Tibial artery (tissue), 4 donors: ENCODE results near the gene SEMA3F.

ENCODE experiments used
- DNase-seq, 2 donors: peaks; one replicate each; pipeline ENCODE4 v3.0.0-alpha.2; 2019
- H3K27ac ChIP-seq, 2 donors: fragments of 200-600 bp; sonication (generic) in 1 of 2; 1 replicate in 1 of 2; 2 replicates in 1 of 2; pipeline ENCODE4 v1.5.1; 2018 to 2019; ENCODE audit warnings: mild to moderate bottlenecking in 1 of 2
- H3K27me3 ChIP-seq, 2 donors: fragments of 200-600 bp; sonication (generic) in 1 of 2; one replicate each; pipeline versions ENCODE4 v1.5.1 to v1.6.0; 2016 to 2019
- H3K36me3 ChIP-seq, 3 donors: fragments of 200-600 bp; sonication (generic) in 2 of 3; one replicate each; pipeline ENCODE4 v1.5.1; 2016 to 2019; ENCODE audit warnings: mild to moderate bottlenecking in 2 of 3
- H3K4me1 ChIP-seq, 4 donors: fragments of 200-600 bp; sonication (generic) in 2 of 4; 1 replicate in 3 of 4; 2 replicates in 1 of 4; pipeline ENCODE4 v1.5.1; 2016 to 2019
- H3K4me3 ChIP-seq, 2 donors: fragments of 200-600 bp; sonication (generic) in 1 of 2; 1 replicate in 1 of 2; 2 replicates in 1 of 2; pipeline ENCODE4 v1.5.1; 2018 to 2019; ENCODE audit warnings: mild to moderate bottlenecking in 2 of 2
- H3K9me3 ChIP-seq, 3 donors: fragments of 200-600 bp; sonication (generic) in 1 of 3; one replicate each; pipeline ENCODE4 v1.5.1; 2016 to 2019
- intact Hi-C: fragments of 100-400 bp; cut with DNase I; formaldehyde crosslinking; loops from one replicate; pipeline ENCODE4 v1.15.0; 2023; ENCODE audit warnings: low total_unique reads
- TF ChIP-seq, protein P1 (sequence below), 2 experiments: fragments of 200-600 bp in 1 of 2; fragments of 450-650 bp in 1 of 2; IDR thresholded peaks; one replicate each; pipeline ENCODE4 v1.5.1; 2017 to 2019; ENCODE audit warnings: antibody characterized with exemption in 2 of 2, mild to moderate bottlenecking in 1 of 2, moderate library complexity in 1 of 2

SEMA3F gene

DNA sequence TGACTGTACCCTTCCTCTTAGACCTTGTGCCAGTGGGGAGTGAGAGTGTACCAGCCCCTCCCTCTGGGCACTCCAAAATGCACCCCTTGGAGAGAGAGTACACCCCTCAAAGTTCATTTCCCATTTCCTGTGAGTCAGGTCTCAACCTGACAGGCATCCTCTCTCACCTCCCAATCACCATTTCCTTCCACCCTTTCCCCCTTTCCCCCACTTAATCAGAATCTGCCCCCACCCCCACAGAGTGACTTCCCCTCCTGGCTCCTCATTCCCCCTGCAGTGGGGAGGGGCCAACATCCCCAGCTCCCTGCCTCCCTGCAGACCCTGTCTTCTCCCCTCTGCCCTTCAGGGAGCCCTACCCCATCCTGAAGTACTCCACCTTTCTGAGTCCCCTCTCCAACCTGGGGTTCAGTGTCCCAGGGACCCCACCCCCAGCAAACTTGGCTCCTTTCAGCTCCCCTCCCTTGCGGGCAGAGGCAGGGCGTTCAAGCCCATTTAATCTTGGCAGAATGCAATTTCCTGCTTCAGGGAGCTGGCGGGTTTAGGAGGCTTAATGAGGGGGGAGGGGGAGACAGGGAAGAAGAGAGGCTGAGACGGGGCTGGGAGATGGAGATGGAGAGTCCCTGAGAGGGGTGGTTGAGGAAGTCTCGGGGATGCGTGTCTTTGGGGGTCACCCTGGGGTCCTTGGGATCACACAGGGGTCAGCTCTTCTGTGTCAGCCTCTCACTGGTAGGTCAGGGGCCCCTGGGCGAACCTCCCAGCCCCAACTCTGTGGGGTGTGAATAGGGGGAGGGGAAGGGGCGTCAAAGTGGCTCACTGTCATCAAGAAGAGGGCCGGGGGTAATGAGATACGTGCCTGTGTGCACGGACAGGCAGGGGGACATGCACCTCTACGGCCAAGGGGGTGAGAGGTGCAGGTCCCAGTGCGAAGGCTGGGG is 16.6 kb upstream of the SEMA3F start:
- Histone ChIP-seq H3K9me3 (no peaks in the 10 kb centered on the region), H3K36me3 (no peaks in the 10 kb centered on the region), H3K27ac (no peak overlapping the region), H3K4me1 (peaks cover 0 to 19% (median 6%) of the 10 kb centered on the region in 4 donors), H3K4me3 (no peak overlapping the region), H3K27me3 (no peaks in the 10 kb centered on the region)
- intact Hi-C loops = no loop called here
- TF ChIP-seq, protein P1, sequence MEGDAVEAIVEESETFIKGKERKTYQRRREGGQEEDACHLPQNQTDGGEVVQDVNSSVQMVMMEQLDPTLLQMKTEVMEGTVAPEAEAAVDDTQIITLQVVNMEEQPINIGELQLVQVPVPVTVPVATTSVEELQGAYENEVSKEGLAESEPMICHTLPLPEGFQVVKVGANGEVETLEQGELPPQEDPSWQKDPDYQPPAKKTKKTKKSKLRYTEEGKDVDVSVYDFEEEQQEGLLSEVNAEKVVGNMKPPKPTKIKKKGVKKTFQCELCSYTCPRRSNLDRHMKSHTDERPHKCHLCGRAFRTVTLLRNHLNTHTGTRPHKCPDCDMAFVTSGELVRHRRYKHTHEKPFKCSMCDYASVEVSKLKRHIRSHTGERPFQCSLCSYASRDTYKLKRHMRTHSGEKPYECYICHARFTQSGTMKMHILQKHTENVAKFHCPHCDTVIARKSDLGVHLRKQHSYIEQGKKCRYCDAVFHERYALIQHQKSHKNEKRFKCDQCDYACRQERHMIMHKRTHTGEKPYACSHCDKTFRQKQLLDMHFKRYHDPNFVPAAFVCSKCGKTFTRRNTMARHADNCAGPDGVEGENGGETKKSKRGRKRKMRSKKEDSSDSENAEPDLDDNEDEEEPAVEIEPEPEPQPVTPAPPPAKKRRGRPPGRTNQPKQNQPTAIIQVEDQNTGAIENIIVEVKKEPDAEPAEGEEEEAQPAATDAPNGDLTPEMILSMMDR (IDR thresholded peaks at IDR 0.05) = no peak
- no peak for DNase-seq

DNA sequence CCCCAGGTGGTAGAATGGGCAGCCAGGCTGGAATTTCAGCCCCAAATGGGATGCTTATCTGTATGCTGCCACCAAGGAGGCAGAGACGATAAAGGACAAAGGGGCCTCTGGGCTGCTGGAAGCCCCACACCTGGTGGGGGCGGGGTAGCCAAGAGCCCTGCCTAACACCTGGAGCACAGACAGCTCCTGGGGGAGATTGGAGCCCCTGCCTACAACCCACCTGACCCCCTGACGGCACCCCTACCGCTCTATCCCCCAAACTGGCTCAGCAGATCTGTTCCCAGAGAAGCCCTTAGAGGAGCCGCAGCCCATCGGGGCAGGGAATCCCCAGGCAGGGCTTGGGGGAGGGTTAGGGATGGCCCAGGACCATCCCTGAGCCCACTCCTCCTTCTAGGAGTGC is 15.8 kb upstream of the SEMA3F start:
- no peak for DNase-seq
- TF ChIP-seq, protein P1 (IDR thresholded peaks at IDR 0.05) = no peak
- no peaks in the 10 kb centered on the region for H3K9me3 ChIP-seq
- no peaks in the 10 kb centered on the region for H3K27me3 ChIP-seq
- intact Hi-C loops = no loop called here
- no peaks in the 10 kb centered on the region for H3K36me3 ChIP-seq
- H3K27ac ChIP-seq = no peak overlapping the region
- peaks cover 0 to 19% (median 6%) of the 10 kb centered on the region in 4 donors for H3K4me1 ChIP-seq
- no peak overlapping the region for H3K4me3 ChIP-seq

DNA sequence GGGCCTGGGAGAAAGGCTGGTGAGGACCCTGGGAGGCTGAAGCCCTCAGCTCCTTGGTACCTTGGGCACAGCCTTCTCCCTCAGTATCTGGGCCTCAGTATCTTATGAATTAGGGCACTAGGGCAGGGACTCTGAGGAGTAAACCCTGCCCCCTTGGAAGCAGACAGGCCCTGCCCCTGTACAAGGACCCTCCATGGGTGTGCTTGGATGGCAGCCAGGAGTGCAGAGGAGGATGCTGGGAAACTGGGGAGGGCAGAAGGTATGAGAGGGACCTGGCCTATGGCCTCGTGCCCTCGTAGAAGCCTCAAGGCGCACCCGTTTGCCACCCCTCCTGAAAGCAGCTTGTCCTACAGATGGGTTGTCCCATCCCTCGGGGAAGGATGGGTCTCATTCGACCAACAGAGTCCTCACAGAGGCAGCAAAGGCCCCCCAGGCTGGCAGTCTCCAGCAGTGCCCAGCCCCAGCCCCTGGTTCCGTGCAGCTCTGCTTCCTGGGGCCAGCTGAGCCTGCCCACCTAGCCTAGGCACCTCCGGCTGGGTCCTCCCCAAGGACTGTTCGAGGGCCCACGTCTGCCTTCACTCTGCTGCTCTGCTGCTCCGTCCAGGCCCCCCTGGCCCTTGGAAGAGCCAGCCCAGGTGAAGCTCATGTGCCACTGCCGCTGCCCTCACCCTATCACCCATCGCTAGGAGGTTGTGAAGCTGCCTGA is 15.3 kb upstream of the SEMA3F start:
- H3K36me3 ChIP-seq = no peaks in the 10 kb centered on the region
- DNase-seq = no peak
- TF ChIP-seq, protein P1 (IDR thresholded peaks at IDR 0.05) = no peak
- peaks cover 0 to 19% (median 6%) of the 10 kb centered on the region in 4 donors for H3K4me1 ChIP-seq
- no peaks in the 10 kb centered on the region for H3K9me3 ChIP-seq
- H3K27ac ChIP-seq = no peak overlapping the region
- H3K4me3 ChIP-seq = no peak overlapping the region
- intact Hi-C loops = no loop called here
- no peaks in the 10 kb centered on the region for H3K27me3 ChIP-seq

DNA sequence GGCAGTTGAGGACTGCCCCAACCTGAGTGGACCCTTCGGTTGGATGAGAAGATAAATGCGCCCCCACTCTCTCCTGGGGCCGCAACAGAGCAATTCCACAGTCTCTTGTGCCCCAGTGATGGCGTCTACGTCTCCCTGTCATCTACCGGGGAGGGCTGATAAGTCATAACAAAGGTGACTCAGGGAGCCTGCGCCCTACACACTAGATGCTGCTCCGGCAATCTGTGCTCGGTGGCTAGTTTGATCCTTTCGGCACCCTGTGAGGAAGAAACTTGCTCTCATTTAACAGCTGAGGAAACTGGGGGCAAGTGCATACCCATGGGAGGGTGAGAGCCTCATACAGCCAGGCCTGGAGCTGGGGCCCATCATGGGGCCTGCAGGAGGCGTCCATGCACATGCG is 14.1 kb upstream of the SEMA3F start:
- Histone ChIP-seq H3K27ac (no peak overlapping the region), H3K4me1 (peaks cover 0 to 19% (median 6%) of the 10 kb centered on the region in 4 donors), H3K9me3 (no peaks in the 10 kb centered on the region), H3K27me3 (no peaks in the 10 kb centered on the region), H3K36me3 (no peaks in the 10 kb centered on the region), H3K4me3 (no peak overlapping the region)
- intact Hi-C loops = no loop called here
- TF ChIP-seq, protein P1 (IDR thresholded peaks at IDR 0.05) = no peak
- DNase-seq = no peak

DNA sequence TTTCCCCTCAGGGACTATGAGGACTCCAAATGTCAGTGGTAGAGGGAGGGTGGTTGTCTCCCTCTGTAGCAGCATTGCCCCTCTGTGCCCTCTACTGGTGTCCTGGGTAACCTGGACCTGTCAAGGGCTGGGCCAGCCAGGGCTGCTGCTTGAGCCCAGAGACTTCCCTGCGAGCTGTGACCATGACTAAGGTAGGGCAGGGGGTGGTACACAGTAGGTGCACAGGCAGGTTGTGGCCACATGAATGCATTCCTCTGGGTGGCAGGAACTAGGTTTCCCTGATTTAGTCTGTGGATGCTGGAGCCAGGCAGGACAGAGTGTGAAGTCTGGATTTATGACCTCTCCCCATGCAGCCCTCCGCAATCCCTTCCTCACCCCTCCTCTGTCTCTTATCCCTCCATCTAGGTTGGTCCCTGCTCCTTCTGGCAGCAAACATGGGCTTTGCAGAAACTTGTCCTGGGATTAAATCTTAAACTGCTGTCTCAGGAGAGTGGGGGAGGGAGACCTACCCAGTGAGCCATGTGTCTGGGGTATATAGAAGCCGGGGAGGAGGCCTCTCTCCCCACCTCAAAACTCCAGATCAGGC is 8.7 kb upstream of the SEMA3F start:
- intact Hi-C loops = no loop called here
- no peak overlapping the region for H3K4me3 ChIP-seq
- H3K36me3 ChIP-seq = no peaks in the 10 kb centered on the region
- TF ChIP-seq, protein P1 (IDR thresholded peaks at IDR 0.05) = no peak
- H3K4me1 ChIP-seq = peaks cover 0 to 17% (median 7%) of the 10 kb centered on the region in 4 donors
- H3K9me3 ChIP-seq = no peaks in the 10 kb centered on the region
- no peak for DNase-seq
- H3K27ac ChIP-seq = no peak overlapping the region
- H3K27me3 ChIP-seq = no peaks in the 10 kb centered on the region
